Fibroblast of the aortic adventitia (primary cell): ENCODE data around the gene IL22RA2. TPM values are rescaled to one million over a fixed set of nuclear protein-coding genes. Genes with fewer than 3 reads are reported as not detected.

Experiments
- DNase-seq: peaks from one replicate; pipeline ENCODE4 v3.0.0-alpha.2; 2010; ENCODE audit warnings: low read depth
- H3K4me3 ChIP-seq: 2 replicates; pipeline ENCODE4 v1.5.1; 2011; ENCODE audit warnings: low read depth, mild to moderate bottlenecking, control low read depth, low read length, moderate library complexity
- total RNA-seq: library from RNA; depleted of rRNA; stranded (reverse); fragments of >200 nt; gene quantifications from 2 replicates; pipeline ENCODE4 v1.2.3, GENCODE V29; 2012; ENCODE audit warnings: low replicate concordance
- TF ChIP-seq, protein P1 (sequence below): IDR thresholded peaks from 2 replicates; pipeline ENCODE4 v1.5.1; 2011; ENCODE audit warnings: mild to moderate bottlenecking, low read length, control low read depth, inconsistent platforms; ENCODE audit not compliant: insufficient read depth

The IL22RA2 gene
- total RNA-seq, 1 donor: not detected

DNA sequence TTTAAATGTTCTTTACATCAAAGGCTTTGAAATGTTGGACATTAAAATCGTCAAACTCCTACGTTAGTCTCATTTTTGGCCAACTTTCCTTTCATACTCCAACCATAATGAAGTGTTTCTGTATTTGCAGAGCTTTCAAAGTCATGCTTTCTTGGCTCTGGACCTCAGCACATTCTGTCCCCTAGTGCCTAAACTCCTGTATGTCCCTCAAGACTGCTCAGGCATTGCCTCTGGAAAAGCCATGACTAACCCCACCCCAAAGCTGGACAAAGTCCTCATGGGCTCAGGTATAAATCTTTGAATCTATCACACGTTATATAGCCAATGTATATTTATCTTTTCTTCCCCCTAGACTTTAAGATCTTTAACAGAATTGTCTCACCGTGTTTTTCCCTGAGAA lies 26.8 kb upstream of the IL22RA2 start:
- H3K4me3 ChIP-seq: no peak overlapping the region
- DNase-seq: no peak
- TF ChIP-seq, protein P1, sequence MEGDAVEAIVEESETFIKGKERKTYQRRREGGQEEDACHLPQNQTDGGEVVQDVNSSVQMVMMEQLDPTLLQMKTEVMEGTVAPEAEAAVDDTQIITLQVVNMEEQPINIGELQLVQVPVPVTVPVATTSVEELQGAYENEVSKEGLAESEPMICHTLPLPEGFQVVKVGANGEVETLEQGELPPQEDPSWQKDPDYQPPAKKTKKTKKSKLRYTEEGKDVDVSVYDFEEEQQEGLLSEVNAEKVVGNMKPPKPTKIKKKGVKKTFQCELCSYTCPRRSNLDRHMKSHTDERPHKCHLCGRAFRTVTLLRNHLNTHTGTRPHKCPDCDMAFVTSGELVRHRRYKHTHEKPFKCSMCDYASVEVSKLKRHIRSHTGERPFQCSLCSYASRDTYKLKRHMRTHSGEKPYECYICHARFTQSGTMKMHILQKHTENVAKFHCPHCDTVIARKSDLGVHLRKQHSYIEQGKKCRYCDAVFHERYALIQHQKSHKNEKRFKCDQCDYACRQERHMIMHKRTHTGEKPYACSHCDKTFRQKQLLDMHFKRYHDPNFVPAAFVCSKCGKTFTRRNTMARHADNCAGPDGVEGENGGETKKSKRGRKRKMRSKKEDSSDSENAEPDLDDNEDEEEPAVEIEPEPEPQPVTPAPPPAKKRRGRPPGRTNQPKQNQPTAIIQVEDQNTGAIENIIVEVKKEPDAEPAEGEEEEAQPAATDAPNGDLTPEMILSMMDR: no peak

- DNase-seq: no peak
- TF ChIP-seq, protein P1: no peak
- H3K4me3 ChIP-seq: no peak overlapping the region
Observed at GRCh38 chr6:137197684-137198645, 24.5 kb upstream of the IL22RA2 start.

GRCh38 chr6:137193256-137194070 lies 20.0 kb upstream of the IL22RA2 start:
- TF ChIP-seq, protein P1: no peak
- no peak for DNase-seq
- no peak overlapping the region for H3K4me3 ChIP-seq

DNA sequence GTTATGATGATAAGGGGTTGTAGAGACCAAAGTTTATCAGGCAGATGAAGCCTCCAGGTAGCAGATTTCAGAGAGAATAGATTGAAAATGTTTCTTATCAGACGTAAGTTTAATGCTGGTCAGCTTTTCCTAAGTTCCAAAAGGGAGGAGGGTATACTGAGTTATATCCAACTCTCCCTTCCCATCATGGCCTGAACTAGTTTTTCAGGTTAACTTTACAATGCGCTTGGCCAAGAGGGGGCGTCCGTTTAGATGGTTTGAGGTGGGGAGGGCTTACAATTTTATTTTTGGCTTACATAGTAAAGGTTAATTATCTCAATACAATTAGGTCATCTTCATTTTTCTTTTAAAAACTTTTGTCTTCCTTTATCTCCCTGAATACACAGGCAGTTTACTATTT lies 19.4 kb upstream of the IL22RA2 start:
- DNase-seq: no peak
- no peak overlapping the region for H3K4me3 ChIP-seq
- TF ChIP-seq, protein P1: no peak

- no peak for DNase-seq
- no peak overlapping the region for H3K4me3 ChIP-seq
- TF ChIP-seq, protein P1: no peak
Observed at GRCh38 chr6:137191670-137192069, 18.2 kb upstream of the IL22RA2 start.

DNA sequence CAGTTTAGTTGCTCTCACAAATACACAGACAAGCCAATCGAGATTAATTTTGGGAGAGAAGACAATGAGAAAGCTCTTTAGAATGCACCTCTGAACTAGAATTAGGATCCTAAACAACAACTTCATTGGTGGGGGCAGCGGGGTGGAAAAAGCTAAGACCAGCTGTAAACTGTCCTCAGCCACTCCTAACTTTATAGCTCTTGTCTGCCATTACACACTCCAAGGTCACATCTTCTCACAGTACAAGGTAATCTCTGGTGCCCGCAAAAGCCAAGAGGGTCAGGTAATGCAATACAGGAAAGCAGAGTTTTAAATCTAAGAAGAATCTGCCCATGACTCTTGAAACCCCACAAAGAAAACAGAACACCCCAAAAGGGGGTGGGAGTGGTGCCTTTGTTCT lies 17.8 kb upstream of the IL22RA2 start:
- no peak for DNase-seq
- TF ChIP-seq, protein P1: no peak
- no peak overlapping the region for H3K4me3 ChIP-seq
